Neural cell (in vitro differentiated cells): ENCODE data around the gene RAB3B. TPM values are rescaled to one million over a fixed set of nuclear protein-coding genes. Genes with fewer than 3 reads are reported as not detected.

Experiments used
- H2AFZ ChIP-seq: fragments of 200-600, 300-800 bp; sonication (generic), shearing (Covaris generic); 2 replicates; pipeline ENCODE4 v1.6.0; 2014; ENCODE audit warnings: low read depth, mild to moderate bottlenecking, antibody characterized with exemption, low read length, moderate library complexity
- H3F3A ChIP-seq: fragments of 200-600 bp; shearing (Covaris generic); 2 replicates; pipeline ENCODE4 v1.6.1; 2016; ENCODE audit warnings: mild to moderate bottlenecking, moderate library complexity, mixed read lengths, antibody characterized with exemption, low read length; ENCODE audit not compliant: insufficient read depth, poor library complexity, severe bottlenecking
- H3K27ac ChIP-seq: fragments of 200-600, 300-800 bp; sonication (generic), shearing (Covaris generic); 2 replicates; pipeline ENCODE4 v1.5.1; 2014; ENCODE audit warnings: mild to moderate bottlenecking, low read length, moderate library complexity
- H3K27me3 ChIP-seq: fragments of 300-800, 200-600 bp; sonication (generic), shearing (Covaris generic); 2 replicates; pipeline ENCODE4 v1.6.0; 2014; ENCODE audit warnings: mild to moderate bottlenecking, low read depth, low read length, moderate library complexity; ENCODE audit not compliant: insufficient read depth
- H3K36me3 ChIP-seq: fragments of 300-800, 200-600 bp; sonication (generic), shearing (Covaris generic); 2 replicates; pipeline ENCODE4 v1.5.1; 2014; ENCODE audit warnings: mild to moderate bottlenecking, antibody characterized with exemption, low read length, moderate library complexity; ENCODE audit not compliant: insufficient read depth
- H3K4me2 ChIP-seq: fragments of 300-800, 200-600 bp; sonication (generic), shearing (Covaris generic); 2 replicates; pipeline ENCODE4 v1.6.0; 2014; ENCODE audit warnings: mild to moderate bottlenecking, low read length
- H3K4me3 ChIP-seq: fragments of 300-800, 200-600 bp; sonication (generic), shearing (Covaris generic); 2 replicates; pipeline ENCODE4 v1.5.1; 2014; ENCODE audit warnings: mild to moderate bottlenecking, low read length, moderate library complexity
- H3K79me2 ChIP-seq: fragments of 200-600 bp; shearing (Covaris generic); replicated peaks from 2 replicates; pipeline ENCODE4 v1.6.0; 2014; ENCODE audit warnings: mild to moderate bottlenecking, low read length, moderate library complexity; ENCODE audit not compliant: insufficient read depth
- H3K9ac ChIP-seq: fragments of 300-800, 200-600 bp; sonication (generic), shearing (Covaris generic); 2 replicates; pipeline ENCODE4 v1.6.1; 2016; ENCODE audit warnings: mild to moderate bottlenecking, low read length, mixed read lengths
- H3K9me2 ChIP-seq: fragments of 200-600 bp; shearing (Covaris generic); 2 replicates; pipeline ENCODE4 v1.6.1; 2016; ENCODE audit warnings: mild to moderate bottlenecking, low read length, mixed read lengths; ENCODE audit not compliant: insufficient read depth
- H3K9me3 ChIP-seq: fragments of 200-600, 300-800 bp; sonication (generic), shearing (Covaris generic); 2 replicates; pipeline ENCODE4 v1.6.1; 2016; ENCODE audit warnings: mild to moderate bottlenecking, mixed run types, low read length, moderate library complexity, mixed read lengths
- H4K20me1 ChIP-seq: fragments of 200-600 bp; shearing (Covaris generic); 2 replicates; pipeline ENCODE4 v1.6.1; 2016; ENCODE audit warnings: mild to moderate bottlenecking, mixed run types; ENCODE audit not compliant: insufficient read depth
- EP300 ChIP-seq: fragments of 450-650 bp; conservative IDR thresholded peaks from 2 replicates; pipeline ENCODE4 v1.6.1; 2014; ENCODE audit warnings: antibody characterized with exemption, mild to moderate bottlenecking, moderate library complexity; ENCODE audit not compliant: poor library complexity, severe bottlenecking
- EZH2 ChIP-seq: fragments of 200-600, 300-800 bp; shearing (Covaris generic), sonication (generic); IDR thresholded peaks from 2 replicates; pipeline ENCODE4 v1.6.1; 2014; ENCODE audit warnings: antibody characterized with exemption, low read length, borderline replicate concordance, mild to moderate bottlenecking; ENCODE audit not compliant: insufficient read depth, poor library complexity, severe bottlenecking
- MXI1 ChIP-seq: fragments of 450-650 bp; conservative IDR thresholded peaks from 2 replicates; pipeline ENCODE4 v1.6.1; 2014; ENCODE audit warnings: antibody characterized with exemption, mild to moderate bottlenecking; ENCODE audit not compliant: poor library complexity, severe bottlenecking
- POLR2AphosphoS5 ChIP-seq: IDR thresholded peaks from 2 replicates; pipeline ENCODE4 v1.6.1; 2012
- RAD21 ChIP-seq: fragments of 450-650 bp; conservative IDR thresholded peaks from 2 replicates; pipeline ENCODE4 v1.6.1; 2014; ENCODE audit warnings: antibody characterized with exemption, mild to moderate bottlenecking, moderate library complexity
- REST ChIP-seq: IDR thresholded peaks from 2 replicates; pipeline ENCODE4 v1.6.1; 2012; ENCODE audit warnings: borderline replicate concordance
- SMC3 ChIP-seq: fragments of 450-650 bp; conservative IDR thresholded peaks from 2 replicates; pipeline ENCODE4 v1.6.1; 2014; ENCODE audit warnings: antibody characterized with exemption, mild to moderate bottlenecking, moderate library complexity; ENCODE audit not compliant: poor library complexity
- TAF1 ChIP-seq: IDR thresholded peaks from 2 replicates; pipeline ENCODE4 v1.6.1; 2012; ENCODE audit warnings: low read depth
- polyA plus RNA-seq: library from polyadenylated mRNA; depleted of rRNA; stranded (reverse); fragments of >200 nt; gene quantifications from 2 replicates; pipeline ENCODE4 v1.2.3, GENCODE V29; 2014
- TF ChIP-seq, protein P1 (sequence below): fragments of 450-650 bp; IDR thresholded peaks from 2 replicates; pipeline ENCODE4 v1.5.1; 2014; ENCODE audit warnings: antibody characterized with exemption, mild to moderate bottlenecking, moderate library complexity; ENCODE audit not compliant: poor library complexity, severe bottlenecking

The RAB3B gene
- polyA plus RNA-seq, 1 donor from 2014 or later = 15.0 TPM

DNA sequence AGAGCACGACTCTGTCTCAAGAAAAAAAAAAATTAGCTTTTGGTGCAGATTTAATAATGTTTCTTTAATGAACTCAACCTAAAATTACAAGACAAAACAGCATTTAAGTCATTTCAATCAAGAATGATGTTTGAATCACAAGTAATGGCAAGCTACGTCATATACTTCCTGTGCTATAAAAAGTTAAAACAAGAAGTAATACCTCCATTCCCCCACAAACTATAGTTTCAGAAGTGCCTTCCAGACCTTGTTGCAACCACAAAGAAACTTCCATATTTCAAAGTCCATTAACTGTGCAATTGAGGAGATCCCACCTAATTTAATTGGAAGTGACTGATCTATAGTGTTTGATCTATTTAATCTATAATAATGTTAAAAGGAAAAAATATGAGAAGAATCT is 127.1 kb downstream of the RAB3B start:
- Histone ChIP-seq H3K4me3 (no peak overlapping the region), H3K27ac (no peak overlapping the region), H3K36me3 (no peaks in the 10 kb centered on the region), H3K9me3 (no peaks in the 10 kb centered on the region), H2AFZ (no peak overlapping the region), H4K20me1 (no peaks in the 10 kb centered on the region), H3K9ac (no peak overlapping the region), H3F3A (no peaks in the 10 kb centered on the region), H3K79me2 (peaks cover 10% of the 10 kb centered on the region), H3K4me2 (no peak overlapping the region), H3K9me2 (no peaks in the 10 kb centered on the region), H3K27me3 (no peaks in the 10 kb centered on the region)
- TF ChIP-seq, protein P1, sequence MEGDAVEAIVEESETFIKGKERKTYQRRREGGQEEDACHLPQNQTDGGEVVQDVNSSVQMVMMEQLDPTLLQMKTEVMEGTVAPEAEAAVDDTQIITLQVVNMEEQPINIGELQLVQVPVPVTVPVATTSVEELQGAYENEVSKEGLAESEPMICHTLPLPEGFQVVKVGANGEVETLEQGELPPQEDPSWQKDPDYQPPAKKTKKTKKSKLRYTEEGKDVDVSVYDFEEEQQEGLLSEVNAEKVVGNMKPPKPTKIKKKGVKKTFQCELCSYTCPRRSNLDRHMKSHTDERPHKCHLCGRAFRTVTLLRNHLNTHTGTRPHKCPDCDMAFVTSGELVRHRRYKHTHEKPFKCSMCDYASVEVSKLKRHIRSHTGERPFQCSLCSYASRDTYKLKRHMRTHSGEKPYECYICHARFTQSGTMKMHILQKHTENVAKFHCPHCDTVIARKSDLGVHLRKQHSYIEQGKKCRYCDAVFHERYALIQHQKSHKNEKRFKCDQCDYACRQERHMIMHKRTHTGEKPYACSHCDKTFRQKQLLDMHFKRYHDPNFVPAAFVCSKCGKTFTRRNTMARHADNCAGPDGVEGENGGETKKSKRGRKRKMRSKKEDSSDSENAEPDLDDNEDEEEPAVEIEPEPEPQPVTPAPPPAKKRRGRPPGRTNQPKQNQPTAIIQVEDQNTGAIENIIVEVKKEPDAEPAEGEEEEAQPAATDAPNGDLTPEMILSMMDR = no peak
- TF ChIP-seq SMC3 = no peak
- no peak for TF ChIP-seq EZH2
- TF ChIP-seq POLR2AphosphoS5 = no peak
- TF ChIP-seq RAD21 = no peak
- TF ChIP-seq REST = no peak
- TF ChIP-seq TAF1 = no peak
- TF ChIP-seq EP300 = no peak
- TF ChIP-seq MXI1 = no peak

DNA sequence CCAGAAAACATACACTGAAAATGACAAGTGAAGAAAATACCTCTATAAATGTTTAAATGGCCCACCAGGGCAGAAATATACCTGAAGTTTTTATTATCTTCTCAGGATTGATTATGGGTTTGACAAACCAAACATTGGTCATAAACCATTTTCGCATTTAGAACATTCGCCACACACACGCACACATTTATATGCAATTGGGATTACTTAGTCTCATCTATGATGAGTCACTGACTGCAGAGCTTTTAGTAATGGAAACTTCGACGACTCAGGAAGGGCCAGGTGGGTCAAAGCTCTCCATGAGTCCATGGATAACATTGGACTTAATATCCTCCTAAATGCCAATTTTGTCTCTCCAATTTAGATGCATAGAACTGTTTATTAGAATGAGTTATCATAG is 128.8 kb downstream of the RAB3B start:
- no peak overlapping the region for H2AFZ ChIP-seq
- H3K27ac ChIP-seq = no peak overlapping the region
- no peaks in the 10 kb centered on the region for H3F3A ChIP-seq
- no peaks in the 10 kb centered on the region for H3K9me2 ChIP-seq
- no peaks in the 10 kb centered on the region for H4K20me1 ChIP-seq
- H3K36me3 ChIP-seq = no peaks in the 10 kb centered on the region
- no peaks in the 10 kb centered on the region for H3K27me3 ChIP-seq
- no peak overlapping the region for H3K4me2 ChIP-seq
- no peak overlapping the region for H3K4me3 ChIP-seq
- no peaks in the 10 kb centered on the region for H3K9me3 ChIP-seq
- no peak overlapping the region for H3K9ac ChIP-seq
- TF ChIP-seq REST (no peak), SMC3 (no peak), EZH2 (no peak), EP300 (no peak), RAD21 (no peak), MXI1 (no peak), POLR2AphosphoS5 (no peak), TAF1 (no peak)
- TF ChIP-seq, protein P1 = no peak
- H3K79me2 ChIP-seq = peaks cover 5% of the 10 kb centered on the region
